Parathyroid adenoma (tissue), 2 donors: ENCODE data around the gene PALM.

Experiments used
- H2AFZ ChIP-seq: fragments of 300-600 bp; sonication (generic); one replicate; pipeline ENCODE4 v1.7.0; 2017; ENCODE audit warnings: antibody characterized with exemption, mild to moderate bottlenecking
- H3K27ac ChIP-seq: fragments of 300-600 bp; sonication (generic); one replicate; pipeline ENCODE4 v1.7.0; 2017
- H3K27me3 ChIP-seq: fragments of 300-600 bp; sonication (generic); one replicate; pipeline ENCODE4 v1.7.0; 2017; ENCODE audit warnings: low read length; ENCODE audit not compliant: control insufficient read depth, insufficient read depth
- H3K36me3 ChIP-seq: fragments of 300-600 bp; sonication (generic); one replicate; pipeline ENCODE4 v1.7.0; 2017; ENCODE audit warnings: low read length; ENCODE audit not compliant: control insufficient read depth, insufficient read depth
- H3K4me1 ChIP-seq: fragments of 300-600 bp; sonication (generic); one replicate; pipeline ENCODE4 v1.7.0; 2017; ENCODE audit warnings: control low read depth
- H3K4me2 ChIP-seq: fragments of 300-600 bp; sonication (generic); one replicate; pipeline ENCODE4 v1.7.0; 2017; ENCODE audit warnings: low read length
- H3K4me3 ChIP-seq: fragments of 300-600 bp; sonication (generic); one replicate; pipeline ENCODE4 v1.7.0; 2017; ENCODE audit warnings: low read depth, low read length
- H3K79me2 ChIP-seq: fragments of 300-600 bp; sonication (generic); one replicate; pipeline ENCODE4 v1.7.0; 2017; ENCODE audit warnings: control low read depth
- H3K9ac ChIP-seq: fragments of 300-600 bp; sonication (generic); one replicate; pipeline ENCODE4 v1.7.0; 2017; ENCODE audit warnings: mild to moderate bottlenecking
- H3K9me3 ChIP-seq: fragments of 300-600 bp; sonication (generic); one replicate; pipeline ENCODE4 v1.7.0; 2017; ENCODE audit warnings: low read length; ENCODE audit not compliant: control insufficient read depth
- TF ChIP-seq, protein P1 (sequence below): fragments of 300-600 bp; sonication (generic); IDR thresholded peaks from one replicate; pipeline ENCODE4 v1.7.0; 2017; ENCODE audit warnings: antibody characterized with exemption, mild to moderate bottlenecking
- donor health status: primary hyperparathyroidism.

PALM gene, protein sequence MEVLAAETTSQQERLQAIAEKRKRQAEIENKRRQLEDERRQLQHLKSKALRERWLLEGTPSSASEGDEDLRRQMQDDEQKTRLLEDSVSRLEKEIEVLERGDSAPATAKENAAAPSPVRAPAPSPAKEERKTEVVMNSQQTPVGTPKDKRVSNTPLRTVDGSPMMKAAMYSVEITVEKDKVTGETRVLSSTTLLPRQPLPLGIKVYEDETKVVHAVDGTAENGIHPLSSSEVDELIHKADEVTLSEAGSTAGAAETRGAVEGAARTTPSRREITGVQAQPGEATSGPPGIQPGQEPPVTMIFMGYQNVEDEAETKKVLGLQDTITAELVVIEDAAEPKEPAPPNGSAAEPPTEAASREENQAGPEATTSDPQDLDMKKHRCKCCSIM

DNA sequence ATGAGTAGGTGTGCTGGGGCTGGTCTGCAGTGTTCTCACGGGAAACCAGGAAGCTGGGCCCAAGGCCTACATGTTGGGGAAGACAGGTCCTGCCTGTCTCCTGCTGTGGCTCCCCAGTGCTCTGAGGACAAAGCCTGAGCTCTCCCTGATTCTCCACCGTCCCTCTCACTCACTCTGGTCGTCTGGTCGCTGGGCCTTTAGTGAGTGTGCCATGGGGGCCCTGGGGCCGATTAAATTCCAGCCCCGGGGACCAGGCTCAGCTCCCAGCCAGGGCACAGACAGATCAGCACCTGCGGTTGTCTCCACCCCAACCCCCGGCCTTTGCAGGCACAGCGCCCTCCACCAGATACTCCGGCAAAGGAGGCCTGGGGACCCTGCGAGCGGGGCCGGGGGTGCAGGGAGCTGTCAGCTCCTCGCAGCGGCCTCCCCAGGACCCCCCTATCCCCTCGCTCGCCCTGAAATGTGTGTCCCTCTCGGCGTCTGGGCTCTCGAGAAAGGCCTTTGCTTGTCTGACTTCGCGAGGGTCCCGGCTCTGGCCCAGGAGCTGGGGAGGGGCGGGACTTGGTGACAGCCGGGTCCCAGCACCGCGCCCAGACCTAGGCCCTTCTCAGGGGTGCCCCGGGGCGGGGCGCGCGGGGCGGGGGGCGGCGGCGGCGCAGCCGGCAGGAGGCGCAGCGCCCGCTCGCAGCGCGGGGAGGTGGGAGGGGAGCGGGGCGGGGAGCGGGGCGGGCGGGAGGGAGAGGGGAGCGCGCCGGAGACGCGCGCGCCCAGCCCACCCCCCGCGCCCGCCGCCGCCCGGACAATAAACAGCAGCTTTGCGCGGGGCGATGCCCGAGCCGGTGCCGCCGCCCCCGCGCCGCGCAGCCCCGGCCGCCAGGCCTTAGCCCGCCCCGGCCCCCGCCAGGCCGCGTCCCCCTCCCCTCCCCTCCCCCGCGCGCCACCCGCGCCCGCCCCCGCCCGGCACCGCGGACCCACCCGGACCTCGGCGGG is at the start of gene PALM:
TSS of gene PALM (plus strand) at position 782 of the 990 bp plus-strand sequence. CDS start 212 bp downstream, outside the sequence.
- H3K9me3 ChIP-seq: no peaks in the 10 kb centered on the region
- H3K4me2 ChIP-seq: peak within 1 kb of the TSS; percentile 83
- H3K4me3 ChIP-seq: peak within 1 kb of the TSS; percentile 50
- no peak within 1 kb of the TSS for H3K27ac ChIP-seq
- H3K79me2 ChIP-seq: no peaks in the 10 kb centered on the region
- no peaks in the 10 kb centered on the region for H3K36me3 ChIP-seq
- H2AFZ ChIP-seq: peak within 1 kb of the TSS; percentile 91
- TF ChIP-seq, protein P1, sequence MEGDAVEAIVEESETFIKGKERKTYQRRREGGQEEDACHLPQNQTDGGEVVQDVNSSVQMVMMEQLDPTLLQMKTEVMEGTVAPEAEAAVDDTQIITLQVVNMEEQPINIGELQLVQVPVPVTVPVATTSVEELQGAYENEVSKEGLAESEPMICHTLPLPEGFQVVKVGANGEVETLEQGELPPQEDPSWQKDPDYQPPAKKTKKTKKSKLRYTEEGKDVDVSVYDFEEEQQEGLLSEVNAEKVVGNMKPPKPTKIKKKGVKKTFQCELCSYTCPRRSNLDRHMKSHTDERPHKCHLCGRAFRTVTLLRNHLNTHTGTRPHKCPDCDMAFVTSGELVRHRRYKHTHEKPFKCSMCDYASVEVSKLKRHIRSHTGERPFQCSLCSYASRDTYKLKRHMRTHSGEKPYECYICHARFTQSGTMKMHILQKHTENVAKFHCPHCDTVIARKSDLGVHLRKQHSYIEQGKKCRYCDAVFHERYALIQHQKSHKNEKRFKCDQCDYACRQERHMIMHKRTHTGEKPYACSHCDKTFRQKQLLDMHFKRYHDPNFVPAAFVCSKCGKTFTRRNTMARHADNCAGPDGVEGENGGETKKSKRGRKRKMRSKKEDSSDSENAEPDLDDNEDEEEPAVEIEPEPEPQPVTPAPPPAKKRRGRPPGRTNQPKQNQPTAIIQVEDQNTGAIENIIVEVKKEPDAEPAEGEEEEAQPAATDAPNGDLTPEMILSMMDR: peak; percentile 6
- H3K27me3 ChIP-seq: no peaks in the 10 kb centered on the region
- H3K4me1 ChIP-seq: no peaks in the 10 kb centered on the region
- no peak within 1 kb of the TSS for H3K9ac ChIP-seq

DNA sequence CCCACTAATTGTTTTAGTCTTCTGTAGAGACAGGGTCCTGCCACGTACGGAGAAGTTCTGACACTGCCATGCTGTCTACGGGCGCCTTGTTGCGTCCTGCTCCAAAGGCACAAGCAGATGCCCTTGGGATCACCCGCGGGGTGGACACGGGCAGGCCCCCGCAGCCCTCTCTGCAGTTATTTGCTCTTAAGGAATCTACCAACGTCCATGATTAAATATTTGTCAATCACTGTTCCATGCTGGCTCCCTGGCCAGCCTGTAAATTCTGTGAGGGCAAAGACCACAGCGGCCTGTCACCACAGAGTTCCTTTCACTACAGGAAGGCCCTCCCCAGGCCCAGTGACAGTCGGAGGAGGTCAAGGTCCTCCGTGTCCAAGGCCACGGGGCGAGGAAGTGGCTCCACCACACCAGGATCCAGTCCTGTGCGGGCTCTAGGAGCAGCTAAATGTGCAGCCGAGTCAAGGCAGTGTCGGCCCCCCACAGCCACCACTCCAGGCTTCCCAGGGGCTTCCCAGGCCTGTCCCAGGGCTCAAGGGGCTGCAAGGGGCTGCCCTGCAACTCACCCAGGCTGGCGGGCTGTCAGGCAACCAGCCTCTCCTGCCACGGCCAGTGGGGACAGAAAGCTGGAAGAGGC is 47.8 kb upstream of the PALM start:
- H3K4me1 ChIP-seq: peaks cover 12% of the 10 kb centered on the region
- peak overlapping the region; percentile 74 for H3K4me3 ChIP-seq
- H3K9ac ChIP-seq: no peak overlapping the region
- H3K9me3 ChIP-seq: no peaks in the 10 kb centered on the region
- no peak overlapping the region for H2AFZ ChIP-seq
- no peak overlapping the region for H3K27ac ChIP-seq
- TF ChIP-seq, protein P1: no peak
- H3K36me3 ChIP-seq: no peaks in the 10 kb centered on the region
- H3K79me2 ChIP-seq: peaks cover 53% of the 10 kb centered on the region
- H3K4me2 ChIP-seq: peak overlapping the region; percentile 87
- H3K27me3 ChIP-seq: no peaks in the 10 kb centered on the region

DNA sequence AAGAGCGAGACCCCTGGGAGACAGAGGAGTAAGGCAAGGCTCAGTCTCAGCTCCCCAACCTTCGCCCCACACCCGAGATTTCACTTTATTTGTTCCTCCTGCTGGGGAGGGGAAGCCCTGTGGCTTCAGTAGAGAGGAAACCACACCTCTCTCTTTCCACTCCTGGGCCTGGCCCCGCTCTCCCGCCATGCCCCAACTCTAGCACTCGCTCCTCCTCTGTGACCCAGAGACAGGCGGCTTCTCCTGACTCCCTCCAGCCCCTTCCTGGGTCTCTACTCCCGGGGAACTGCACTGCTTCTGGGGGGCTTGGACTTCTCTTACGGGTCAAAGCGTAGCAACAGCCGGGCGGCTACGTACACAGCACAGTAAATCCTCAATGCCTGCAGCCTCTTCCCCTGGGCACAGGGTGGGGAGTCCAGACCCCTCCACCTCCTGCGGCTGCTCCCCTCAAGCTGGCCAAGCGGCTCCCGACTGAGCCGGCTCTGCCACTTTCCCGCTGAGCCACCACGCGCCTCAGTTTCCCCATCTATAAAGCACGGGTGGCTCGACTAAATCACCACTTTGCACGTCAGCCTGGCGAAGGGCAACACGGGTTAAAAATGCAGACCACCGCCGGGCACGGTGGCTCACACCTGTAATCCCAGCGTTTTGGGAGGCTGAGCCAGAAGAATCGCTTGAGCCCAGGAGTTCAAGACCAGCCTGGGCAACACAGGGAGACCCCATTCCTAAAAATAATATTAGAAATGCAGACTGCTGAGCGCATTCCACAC is 47.1 kb upstream of the PALM start:
- Histone ChIP-seq H3K27ac (no peak overlapping the region), H3K36me3 (no peaks in the 10 kb centered on the region), H3K79me2 (peaks cover 52% of the 10 kb centered on the region), H3K9ac (peak overlapping the region; percentile 25), H3K27me3 (no peaks in the 10 kb centered on the region), H3K4me1 (peaks cover 12% of the 10 kb centered on the region), H3K4me2 (peak overlapping the region; percentile 87), H2AFZ (no peak overlapping the region), H3K9me3 (no peaks in the 10 kb centered on the region), H3K4me3 (peak overlapping the region; percentile 74)
- TF ChIP-seq, protein P1: no peak

DNA sequence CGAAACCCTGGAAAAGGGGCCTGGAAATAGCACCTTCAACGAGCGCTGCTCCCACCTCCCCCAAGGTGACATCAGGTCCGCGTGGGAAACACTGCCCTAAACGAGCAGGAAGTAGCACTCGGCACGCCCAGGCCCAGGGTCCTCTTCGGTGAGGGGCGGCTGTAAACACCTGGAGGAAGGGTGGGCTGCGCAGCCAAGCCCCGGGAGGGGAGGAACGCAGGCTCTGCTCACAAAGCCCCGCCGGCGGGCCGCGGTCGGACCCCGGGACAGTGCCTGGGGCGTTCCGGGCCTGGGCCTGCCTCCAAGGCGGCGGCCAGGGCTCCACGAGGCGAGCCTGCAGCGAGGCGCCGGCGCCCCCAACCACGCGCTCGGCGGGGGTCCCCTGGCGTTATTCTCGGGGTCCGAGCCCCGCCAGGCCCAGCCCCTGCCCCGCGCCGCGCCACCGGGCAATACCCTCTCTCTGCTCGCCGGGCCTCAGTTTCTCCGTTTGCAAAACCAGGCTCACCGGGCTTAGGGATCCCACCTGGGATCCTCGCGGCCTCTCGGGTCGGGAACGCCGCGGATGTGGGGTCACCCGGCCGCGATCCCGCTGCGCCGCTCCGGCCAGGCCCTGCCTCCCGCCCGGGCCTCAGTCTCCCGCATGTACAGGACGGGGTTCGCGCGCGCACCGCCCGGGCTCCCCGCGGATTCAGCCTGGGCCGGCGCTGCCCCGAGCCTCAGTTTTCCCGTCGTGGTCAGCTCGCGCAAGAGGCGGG is 46.4 kb upstream of the PALM start:
- H3K79me2 ChIP-seq: peaks cover 49% of the 10 kb centered on the region
- H3K9me3 ChIP-seq: no peaks in the 10 kb centered on the region
- H3K36me3 ChIP-seq: no peaks in the 10 kb centered on the region
- H3K4me2 ChIP-seq: peak overlapping the region; percentile 87
- peak overlapping the region; percentile 67 for H3K9ac ChIP-seq
- TF ChIP-seq, protein P1: no peak
- H3K27me3 ChIP-seq: no peaks in the 10 kb centered on the region
- H3K4me1 ChIP-seq: peaks cover 12% of the 10 kb centered on the region
- H2AFZ ChIP-seq: peak overlapping the region; percentile 64
- H3K4me3 ChIP-seq: peak overlapping the region; percentile 74
- peak overlapping the region; percentile 4 for H3K27ac ChIP-seq
